HG03558 (cell line): ENCODE measurements around the gene GPR68.
"Not testable (repeated sequence)": the region's sequence is repeated elsewhere in the genome, so short reads cannot be mapped to it uniquely, and the experiment has no call there.

Experiments used
- ATAC-seq: cut with Tn5 transposase; IDR thresholded peaks from one replicate; pipeline ENCODE4 v1.9.1; 2021; ENCODE audit warnings: moderate number of reproducible peaks; ENCODE audit not compliant: unreplicated experiment; ENCODE audit errors: extremely low read depth

Gene GPR68

DNA sequence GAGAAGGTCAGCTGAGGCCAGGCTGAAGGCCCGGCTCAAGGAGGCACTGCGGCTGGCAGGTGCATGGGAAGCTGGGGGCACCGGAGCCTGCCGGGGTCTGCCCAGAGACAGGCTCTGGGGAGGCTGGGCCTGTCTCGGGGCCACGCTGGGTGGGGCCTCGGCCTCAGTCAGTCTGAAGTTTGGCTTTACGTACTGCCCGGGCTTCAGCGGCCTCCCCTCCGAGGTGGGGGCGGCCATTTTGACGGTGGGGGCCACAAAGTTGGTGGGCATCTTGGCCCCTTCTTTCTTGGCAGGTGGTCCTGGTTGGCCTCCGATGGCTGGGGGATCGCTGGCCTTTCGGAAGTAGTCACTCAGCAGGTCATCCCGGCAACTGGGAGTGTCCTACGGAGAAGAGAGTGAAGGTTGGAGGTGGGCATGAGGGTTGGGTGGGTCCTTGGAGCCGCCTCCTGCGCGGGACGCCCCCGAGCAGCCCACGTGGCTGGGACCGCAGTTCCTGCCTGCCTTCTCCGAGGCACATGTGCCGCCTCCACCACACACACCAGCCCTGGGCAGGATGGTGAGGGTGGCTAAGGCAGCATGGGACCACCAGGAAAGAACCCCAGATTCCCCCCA, 28.9 kb upstream of the GPR68 start:
- ATAC-seq: no peak

DNA sequence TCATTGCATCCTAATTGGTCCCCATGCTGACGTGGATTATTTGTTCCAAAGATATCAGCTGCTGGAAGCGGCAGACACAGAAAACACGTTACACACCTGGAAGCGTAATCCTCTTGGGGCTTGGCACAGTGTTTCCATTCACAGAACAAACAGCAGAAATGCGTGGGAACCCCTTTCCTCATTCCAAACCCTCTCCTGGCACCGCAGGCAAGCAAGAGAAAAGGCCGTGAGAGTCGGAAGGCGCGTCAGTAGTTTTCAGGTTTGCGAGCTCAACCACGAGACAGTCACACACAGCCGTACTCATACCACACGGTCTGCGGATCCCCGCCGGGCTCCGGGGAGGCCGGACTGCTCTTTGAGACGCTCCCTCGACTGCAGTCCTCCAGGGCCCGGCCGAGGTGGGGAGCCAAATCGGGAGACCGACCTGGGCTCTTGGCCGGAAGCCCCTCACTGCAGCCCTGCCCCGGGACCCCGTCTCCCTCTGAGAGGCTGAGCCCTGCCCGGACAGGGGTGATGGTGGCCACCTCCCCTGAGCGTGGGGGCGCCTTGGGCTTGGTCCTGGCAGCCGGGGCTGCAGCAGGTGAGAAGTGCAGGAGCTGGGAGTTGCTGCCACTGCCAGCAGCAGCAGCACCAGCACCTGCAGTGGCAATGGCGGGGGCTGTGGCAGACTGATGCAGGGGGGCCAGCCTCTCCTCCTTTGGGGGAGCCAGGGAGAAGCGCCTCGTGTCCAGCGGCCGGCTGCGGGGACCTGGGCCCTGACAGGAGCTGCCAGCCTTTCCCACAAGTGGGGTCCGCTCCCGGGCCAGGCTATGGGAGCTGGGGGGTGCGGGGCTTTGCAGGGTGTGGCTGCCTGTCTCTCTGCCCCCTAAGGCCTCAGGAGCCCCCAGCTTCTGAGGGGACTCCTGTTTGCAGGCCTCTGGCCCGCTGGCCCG, 28.1 kb upstream of the GPR68 start:
- no peak for ATAC-seq

DNA sequence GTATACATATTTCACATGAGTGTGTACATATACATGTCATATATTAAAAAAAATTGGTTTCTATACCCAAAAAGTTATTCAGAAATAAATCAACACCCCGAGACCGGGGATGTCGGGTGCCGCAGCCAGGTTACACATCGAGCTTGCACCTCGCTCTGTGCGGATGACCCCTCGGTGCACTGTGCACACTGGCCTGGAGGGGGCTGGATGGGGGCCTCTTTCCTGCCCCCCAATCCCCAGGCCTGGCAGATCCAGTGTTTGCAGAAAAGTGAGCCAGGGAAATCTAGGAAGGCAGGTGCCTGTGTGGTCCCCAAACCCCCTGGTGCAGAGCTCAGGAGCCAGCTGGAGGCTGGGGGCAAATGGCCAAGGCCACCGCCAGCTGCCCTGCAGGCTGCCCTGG, 27.1 kb upstream of the GPR68 start:
- ATAC-seq: no peak

DNA sequence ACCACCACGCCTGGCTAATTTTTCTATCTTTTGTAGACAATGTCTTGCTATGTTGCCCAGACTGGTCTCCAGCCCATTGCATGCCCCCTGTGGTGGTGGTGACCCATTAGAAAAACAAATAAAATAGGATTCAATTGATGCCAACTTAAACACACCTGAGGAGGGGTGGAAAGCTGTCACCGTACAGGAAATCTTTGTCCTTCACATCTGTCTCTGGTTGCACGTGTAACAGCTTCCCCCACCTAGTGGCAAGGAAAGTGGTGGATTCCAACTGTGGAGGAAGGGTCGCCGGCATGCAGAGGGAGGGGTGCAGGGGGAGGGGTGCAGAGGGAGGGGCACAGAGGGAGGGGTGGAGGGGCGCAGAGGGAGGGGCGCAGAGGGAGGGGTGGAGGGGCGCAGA, 26.1 kb upstream of the GPR68 start:
- ATAC-seq: no peak

DNA sequence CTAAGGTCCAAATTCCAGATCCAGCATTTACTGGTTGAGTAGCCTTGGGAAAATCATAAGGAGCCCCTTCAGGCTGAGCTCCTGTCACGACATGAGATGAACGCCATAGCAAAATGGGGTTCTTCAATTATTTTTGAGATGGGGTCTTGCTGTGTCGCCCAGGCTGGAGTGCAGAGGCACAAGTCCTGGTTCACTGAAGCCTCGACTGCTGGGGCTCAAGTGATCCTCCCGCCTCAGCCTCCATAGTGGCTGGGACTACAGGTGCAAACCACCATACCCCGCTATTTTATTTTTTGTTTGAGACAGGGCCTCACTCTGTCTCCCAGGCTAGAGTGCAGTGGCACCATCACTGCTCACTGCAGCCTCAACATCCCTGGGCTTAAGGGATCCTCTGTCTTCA, 25.7 kb upstream of the GPR68 start:
- no peak for ATAC-seq

DNA sequence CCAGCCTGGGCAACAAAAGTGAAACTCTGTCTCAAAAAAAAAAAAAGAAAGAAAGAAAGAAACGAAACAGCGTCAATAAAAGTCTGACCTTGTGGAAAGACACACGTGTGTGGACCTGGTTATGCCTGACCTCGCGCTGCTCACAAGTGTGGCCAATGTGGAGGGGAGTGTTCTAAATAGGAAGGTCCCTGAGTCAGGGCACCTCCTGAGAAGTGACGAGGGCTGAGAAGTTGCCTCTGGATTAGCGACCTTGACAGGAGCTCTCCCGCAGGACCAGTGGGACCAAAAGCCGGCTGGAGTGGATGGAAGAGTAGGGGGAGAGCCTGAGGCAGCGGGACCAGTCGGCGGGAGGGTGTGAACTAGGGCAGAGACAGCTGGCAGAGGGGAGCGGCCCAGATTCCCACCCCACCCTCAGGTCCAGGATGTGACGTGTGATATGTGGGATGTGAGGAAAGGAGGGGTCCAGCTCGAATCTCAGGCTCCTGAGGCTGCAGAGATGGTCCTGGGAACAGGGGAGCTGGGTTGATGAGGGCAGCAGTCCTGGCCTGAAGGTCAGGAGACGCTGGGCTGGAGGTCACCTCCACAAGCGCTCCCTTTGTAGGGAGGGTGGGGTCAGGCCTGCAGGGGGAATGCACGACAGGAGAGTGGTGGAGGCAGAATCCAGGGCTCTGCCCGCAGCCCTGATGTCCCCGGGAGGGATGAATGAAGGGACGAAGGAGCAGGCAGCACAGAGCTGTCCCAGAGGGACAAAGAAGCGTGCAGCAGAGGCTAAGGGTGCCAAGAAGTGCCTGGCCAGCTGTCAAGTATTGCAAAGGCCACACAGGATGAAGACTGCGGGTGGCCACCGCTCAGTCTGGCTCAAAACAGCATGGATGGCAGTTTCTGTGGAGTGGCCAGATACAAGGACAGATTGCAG, 24.8 kb upstream of the GPR68 start:
- no peak for ATAC-seq

DNA sequence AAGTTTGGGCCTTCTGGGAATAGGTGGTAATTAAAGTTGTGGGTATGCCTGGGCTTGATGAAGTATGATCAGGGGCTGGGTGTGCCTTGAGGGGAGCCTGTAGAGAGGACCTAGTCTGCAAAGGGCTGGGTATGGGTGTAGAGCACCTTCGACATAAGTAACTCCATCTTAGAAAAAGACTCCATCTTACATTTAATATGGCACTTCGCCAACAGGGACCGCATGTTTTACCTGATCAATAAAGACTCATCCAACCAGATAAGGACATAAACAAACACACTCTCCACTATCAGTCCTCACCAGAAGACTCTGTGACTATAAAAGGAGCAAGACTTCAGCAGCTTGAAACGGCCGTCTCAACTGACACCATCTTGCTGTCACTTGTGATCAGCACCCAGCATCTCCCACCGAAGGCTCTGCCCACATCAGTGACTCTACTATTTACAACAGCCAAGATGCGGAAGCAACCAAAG, 23.5 kb upstream of the GPR68 start:
- ATAC-seq: no peak

DNA sequence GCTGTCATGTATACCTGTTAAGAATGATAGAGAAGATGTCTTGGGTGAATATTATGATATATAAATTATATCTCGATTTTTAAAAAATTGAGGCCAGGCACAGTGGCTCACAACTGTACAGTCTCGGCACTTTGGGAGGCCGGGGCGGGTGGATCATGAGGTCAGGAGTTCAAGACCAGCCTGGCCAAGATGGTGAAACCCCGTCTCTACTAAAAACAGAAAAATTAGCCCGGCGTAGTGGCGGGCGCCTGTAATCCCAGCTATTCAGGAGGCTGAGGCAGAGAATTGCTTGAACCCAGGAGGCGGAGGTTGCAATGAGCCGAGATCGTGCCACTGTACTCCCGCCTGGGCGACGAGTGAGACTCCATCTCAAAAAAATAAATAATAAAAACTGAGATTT, 21.8 kb upstream of the GPR68 start:
- ATAC-seq: not testable (repeated sequence)

DNA sequence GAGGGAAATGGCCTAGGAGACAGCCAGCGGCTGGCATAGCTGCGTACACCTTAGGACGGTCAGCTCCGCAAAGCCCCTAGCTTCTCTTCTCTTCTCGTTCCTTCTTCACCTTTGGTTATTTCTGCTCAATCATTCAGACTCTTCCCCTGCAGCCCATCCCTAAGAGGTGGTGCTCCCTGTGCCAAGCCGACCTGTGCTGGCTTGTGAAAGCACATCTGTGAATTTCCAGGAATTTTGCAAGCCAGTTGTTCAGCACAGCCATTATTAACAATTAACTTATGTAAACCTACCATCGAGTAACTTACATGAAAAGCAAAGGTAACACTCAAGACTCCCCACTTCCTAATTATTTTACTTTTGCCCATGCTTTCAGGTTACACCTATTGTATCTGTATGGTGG, 20.9 kb upstream of the GPR68 start:
- no peak for ATAC-seq

DNA sequence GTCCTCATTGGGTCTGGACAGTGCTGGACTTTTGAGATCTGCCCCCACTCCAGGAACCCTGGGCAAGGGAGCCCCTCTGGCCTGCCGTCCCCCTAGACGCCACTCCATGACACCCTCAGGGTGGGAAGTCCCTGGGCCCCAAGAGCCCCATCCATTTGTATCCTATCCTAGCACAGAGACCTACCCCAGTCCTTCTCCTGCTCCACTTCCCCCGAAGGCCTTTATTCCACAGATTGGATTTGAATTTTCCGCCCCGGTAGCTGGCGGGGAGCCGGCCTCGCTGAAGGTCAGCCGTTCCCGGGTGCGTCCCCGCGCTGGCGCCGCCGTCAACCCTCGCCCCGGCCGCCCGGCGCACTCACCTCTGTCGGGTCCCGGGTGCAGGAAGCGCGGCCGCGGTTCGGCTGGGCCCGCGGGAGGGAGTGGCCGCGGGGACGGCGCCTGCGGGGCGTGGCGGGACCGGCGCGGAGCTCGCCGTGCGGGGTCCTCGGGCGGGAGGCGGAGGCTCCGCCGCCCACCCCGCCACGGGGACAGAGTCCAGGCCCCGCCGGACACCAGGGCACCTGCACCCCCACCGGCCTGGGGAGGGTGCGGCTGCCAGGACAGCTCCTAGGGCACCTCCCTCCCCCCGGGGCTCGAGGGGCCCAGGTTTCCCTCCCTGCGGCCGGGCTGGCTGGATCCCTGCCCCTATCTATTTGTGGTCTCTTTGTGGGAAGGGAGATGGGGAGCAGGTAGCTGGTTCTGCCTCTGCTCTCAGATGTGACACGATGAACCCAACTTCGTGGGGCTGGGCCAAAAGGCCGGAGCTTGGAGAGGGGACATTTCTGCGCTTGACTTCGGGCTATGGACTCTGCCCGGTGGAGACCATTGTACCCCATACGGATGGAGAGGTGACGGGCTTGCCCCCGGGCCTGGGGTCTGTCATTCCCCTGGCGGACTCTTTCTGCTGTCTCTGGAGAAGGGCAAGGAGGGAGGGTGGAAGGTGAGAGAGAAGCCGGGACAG, 19.9 kb upstream of the GPR68 start:
- no peak for ATAC-seq

DNA sequence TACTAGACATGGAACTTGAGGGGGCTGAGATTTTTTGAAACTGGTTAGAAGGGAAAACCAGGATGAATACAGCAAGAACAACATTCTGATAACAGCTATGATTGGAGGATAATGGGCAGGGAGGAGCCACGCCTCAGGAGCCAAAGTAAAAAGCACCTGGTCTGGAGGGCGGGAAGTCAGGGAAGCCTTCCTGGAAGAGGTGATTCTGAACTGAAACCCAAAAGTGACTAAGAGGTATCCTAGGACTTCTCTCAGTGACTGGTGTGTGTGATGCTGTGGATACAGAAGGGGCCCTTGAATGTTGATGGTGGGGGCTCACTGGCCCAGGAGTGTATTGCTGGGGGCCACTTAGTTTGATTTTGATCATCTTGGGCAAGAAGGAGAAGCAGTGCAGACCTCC, 18.8 kb upstream of the GPR68 start:
- ATAC-seq: no peak

DNA sequence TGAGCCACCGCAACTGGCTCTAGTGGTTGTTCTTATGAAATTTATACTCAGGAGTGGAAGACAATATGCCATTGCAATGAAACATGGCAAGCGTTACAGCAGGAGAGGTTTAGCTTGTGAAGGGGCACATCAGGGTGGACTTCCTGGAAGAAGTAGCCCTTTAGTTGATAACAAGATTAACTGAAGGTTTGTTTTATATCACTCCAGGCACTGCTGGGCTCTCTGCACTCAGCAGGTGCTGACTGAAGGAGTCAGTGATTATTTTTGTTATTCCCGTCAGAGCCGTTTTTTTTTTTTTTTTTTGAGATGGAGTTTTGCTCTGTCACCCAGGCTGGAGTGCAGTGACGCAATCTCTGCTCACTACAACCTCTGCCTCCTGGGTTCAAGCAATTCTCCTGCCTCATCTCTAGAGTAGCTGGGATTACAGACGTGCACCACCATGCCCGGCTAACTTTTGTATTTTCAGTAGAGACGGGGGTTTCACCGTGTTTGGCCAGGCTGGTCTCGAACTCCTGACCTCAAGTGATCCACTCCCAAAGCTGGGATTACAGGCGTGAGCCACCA, 17.6 kb upstream of the GPR68 start:
- ATAC-seq: no peak

DNA sequence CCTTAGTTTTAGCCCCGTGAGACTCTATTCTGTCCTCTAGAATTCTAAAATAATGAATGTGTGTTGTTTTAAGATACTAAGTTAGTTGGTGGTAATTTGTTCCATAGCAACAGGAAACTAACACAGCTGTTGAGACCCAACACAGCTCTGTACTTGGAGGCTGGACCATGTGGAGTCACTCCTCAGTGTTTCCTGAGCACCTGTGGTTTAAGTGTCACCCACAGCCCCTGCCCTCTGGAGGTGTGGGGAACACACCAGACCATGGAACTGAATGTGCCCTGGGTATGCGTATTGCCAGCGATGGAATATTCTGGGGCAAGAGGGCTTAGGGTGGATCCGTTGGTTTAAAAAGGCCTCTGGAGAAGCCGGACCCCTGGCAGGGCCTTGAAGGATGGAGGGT, 16.6 kb upstream of the GPR68 start:
- ATAC-seq: no peak

DNA sequence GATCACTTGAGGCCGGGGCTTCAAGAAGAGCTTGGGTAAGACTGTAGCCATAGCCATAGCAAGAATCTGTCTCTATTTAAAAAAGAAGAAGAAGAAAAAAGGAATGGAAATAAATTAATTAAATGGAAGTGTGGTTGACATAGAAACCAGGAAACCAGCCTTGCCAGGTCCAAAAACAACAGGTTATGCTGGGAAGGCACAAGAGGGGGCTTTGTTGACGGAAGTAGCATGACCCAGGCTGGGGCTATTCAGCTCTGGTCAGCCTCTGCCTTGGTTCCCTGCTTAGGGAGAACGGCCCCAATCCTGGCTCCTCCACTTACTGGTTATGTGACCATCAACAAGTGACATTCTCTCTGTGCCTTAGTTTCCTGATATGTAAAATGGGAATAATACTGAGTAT, 14.4 kb upstream of the GPR68 start:
- ATAC-seq: no peak

DNA sequence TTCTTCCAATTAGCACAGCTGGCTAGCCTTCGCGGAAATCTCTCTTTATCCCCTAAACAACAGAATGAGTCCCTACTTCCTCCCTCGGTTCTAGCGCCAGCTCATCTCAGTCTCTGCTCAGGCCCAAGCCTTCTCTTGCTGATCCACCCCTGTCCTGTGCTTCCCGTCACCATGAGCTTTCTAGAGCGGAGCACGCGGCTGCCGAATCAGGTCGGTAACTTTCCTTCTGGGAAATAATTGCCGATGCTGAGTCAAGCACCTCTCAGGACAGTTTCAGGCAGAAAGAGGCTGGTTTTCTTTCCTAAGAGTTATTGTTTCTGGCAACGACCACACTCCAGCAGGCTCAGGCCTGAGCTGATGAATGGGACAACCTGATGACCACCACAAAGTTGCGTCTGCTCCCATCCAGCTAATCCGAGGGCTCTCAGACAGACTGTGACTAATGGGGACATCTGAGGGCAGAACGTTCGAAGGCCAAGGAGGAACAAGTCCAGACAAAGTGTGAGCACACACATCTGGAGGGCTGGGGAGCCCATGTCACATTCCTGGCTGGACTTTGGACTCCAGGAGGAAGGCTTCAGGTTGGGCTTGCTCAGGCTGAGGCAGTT, 13.6 kb upstream of the GPR68 start:
- ATAC-seq: no peak

DNA sequence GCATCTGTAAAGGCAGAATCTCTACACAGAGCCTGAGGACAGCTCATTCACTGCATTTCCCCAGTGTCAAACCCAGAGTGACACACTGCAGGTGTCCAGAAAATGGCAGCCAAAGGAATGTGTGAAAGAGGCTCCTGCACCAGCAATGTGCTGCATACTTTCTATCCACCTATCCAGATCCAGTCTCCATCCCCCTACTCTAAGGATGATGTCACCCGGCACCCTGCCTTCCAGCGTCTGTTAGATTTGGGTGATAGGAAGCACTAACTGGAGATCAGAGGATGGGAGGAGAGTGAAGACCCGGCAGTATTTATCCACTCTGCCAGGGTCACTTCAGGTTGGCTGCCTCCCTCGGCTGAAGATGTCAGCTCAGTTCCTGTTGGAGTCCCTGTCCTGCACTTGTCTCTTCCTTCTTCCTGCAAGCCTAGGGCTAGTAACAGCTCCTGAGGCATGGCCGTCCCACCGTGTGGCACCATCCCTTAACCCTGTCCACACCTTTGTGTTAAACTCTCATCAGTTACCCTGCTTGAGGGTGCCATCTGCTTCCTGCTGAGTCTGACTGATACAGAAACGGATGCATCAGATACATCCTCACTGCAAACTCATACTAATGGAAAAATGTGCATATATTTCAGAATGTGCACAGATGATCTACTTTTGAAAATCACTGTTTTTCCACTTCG, 13.0 kb upstream of the GPR68 start:
- no peak for ATAC-seq

DNA sequence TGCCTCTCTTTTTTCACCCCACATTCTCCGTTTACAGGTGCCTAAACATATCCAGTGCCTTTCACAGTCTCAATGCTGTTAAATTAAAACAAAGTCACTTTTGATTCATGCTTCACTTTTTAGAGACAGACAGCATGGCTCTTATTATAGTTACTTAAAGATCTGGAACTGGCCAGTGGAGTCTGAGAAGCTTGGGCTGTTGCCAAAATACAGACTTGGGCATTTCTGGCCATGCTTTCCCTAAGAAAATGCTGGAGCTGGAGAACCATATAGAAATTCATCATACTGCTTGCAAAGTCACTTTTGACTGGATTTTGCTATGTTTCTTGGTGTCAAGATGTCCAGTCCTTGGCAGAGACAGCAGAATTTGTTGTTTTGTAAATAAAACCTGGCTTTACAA, 12.2 kb upstream of the GPR68 start:
- ATAC-seq: no peak

DNA sequence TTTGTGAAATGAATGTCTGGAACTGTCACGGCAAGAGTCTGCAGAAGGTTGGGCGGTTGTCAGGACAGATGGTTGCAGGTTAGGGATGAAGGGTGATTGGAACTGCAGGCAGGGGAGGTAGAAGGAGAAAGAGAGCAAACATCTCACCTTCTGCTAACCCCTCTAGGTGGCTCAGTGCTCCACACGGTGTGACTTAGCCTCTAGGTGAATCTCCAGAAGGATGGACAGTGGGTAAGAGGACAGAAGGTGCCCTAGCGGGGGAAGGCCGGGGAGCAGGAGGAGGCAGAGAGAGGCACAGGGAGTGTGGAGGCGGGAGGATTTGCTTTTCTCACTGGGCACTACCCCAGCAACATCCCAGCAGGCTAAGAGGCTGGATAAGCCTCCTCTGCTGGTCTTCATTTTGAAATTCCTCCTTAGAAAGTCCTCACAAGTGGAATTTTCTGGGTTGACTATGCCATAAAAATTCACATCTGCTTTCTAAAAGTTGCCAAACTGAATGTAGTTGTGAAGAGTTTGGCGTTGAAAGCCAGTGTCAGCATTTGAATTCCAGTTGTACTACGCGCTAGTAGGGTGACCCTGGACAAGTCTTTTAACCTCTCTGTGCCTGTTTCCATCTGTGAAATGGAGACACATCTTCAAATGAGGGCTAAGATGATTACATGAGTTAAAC, 10.7 kb upstream of the GPR68 start:
- ATAC-seq: no peak
